ENCODE measurements around the gene SHC2. TPM values are rescaled to one million over a fixed set of nuclear protein-coding genes. Genes with fewer than 3 reads are reported as not detected.
"Not testable (repeated sequence)": the region's sequence is repeated elsewhere in the genome, so short reads cannot be mapped to it uniquely, and the experiment has no call there.

The SHC2 gene
- polyA plus RNA-seq, 4 donors: 22.9 to 44.9 (median 38.6) TPM

DNA sequence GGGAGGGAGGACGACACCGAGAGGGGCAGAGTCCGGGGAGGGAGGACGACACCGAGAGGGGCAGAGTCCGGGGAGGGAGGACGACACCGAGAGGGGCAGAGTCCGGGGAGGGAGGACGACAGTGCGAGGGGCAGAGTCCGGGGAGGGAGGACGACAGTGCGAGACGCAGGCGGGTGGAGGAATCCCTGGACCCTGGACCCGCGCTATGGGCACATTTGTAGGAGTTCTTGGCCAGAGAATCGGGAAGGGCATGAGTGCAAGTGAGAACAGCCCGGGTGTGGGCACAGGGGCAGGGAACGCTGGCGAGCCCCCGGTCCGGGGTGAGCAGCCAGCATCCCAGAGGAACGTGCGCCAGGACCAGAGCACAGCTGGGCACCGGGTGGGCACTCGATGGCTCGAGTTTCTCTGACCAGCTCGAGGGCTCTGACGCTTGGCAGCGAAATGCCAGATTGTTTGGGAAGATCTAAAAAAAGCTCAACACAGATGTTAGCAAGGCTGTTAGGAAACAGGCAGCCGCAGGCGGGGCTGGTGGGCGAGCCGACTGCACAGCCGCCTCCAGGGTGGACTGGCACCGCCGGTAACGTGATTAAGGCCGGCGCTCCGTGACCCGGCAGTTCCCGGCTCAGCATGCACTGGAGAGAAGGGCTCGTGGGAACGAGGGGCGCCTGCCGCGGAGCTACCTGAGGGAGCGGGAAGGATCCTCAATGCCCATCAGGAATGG lies 33.9 kb downstream of the SHC2 start:
- no peak for DNase-seq (ENCODE audit: low read depth in 4 of 4, low spot score in 2 of 4)

DNA sequence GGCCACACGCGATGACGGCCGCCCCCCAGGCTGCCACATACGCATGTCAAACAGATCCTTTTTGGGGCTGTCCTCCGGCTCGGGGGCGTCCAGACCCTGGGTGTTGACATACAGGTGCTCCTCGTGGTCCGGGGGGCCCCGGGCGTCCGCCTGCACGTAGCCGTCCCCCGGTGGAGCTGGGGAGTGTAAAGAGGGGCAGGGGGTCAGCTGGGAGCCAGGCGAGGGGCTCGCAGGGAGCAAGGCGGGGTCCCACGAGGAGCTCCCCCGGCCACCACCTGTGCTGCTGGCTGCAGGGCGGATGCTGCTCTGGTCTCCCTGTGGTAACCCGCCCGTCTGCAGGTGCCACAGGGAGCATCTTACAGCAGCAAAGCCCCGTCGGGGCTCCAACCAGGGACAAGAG lies 35.8 kb downstream of the SHC2 start:
- DNase-seq (ENCODE audit: low read depth in 4 of 4, low spot score in 2 of 4): no peak

GRCh38 chr19:424546-424945 lies 36.3 kb downstream of the SHC2 start:
- no peak for DNase-seq (ENCODE audit: low read depth in 4 of 4, low spot score in 2 of 4)

GRCh38 chr19:423691-424466 lies 37.0 kb downstream of the SHC2 start:
- no peak for DNase-seq (ENCODE audit: low read depth in 4 of 4, low spot score in 2 of 4)

GRCh38 chr19:422917-423226 lies 38.0 kb downstream of the SHC2 start:
- DNase-seq (ENCODE audit: low read depth in 4 of 4, low spot score in 2 of 4): not testable (repeated sequence)

DNA sequence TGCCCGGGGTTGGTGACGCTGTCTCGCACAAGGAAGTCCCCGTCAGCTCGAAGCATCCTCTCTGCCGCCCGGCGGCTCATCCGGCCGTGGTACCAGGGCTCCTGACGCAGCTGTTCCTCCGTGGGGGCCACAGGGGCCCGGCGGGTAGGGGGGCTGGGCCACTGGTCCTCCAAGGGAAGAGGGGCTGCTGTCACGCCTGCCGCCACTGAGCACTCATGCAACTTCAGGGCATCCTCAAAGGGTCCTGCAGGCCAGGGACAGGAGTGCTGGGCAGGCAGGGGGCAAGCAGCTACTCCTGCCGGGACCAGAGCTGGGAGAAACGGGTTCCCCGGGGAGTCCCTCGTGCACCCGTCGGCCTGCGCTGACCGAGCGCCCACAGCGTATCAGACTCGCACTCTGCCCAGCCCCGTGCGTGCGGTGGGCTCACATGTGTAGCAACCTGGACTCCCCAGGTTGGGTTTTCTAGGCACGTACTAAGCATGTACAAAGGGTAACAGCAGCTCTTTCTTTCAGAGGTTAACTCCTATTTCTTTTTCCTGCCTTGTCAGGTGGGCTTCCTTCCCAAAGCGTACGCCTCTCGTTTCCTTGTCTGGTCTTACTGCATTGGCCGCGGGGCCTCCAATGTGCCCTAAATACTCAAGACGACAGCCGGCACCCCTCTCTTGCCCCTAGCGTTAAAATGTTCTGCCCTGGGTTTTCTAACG lies 38.5 kb downstream of the SHC2 start:
- no peak for DNase-seq (ENCODE audit: low read depth in 4 of 4, low spot score in 2 of 4)

DNA sequence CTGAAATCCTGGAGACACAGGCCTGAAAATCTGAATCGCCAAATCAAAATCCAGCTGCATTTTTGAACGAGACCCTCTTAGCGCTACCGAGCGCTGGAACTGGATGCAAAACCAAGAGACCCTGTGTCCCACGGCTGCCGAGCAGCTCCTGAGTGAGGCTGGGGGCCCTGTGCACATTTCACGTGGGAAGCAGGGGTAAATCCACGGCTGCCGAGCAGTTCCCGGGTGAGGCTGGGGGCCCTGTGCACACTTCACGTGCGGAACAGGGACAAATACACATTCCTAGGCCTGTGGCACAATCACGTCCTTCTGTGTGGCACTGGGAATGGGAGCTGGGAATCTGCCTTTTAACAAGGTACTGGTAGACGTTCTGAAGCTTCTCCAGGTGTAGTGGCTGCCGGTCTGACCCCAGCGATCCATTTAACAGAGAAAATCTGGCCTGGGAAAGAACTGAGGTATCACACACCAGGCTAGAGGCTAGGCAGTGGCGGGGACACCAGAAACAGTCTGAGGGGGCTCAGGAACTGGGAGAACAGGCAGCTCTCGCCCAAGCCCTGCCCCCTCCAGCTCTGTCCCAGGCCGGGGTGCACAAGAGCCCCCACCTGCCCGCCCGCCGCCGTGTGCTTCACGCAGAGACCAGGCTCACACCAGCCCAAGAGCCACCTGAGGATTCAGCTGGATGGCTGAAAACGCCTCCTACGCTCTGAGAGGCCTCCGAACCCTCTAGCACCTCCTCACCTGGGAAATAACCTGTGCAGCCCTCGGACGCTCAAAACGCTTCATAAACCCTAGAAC lies 40.9 kb downstream of the SHC2 start:
- no peak for DNase-seq (ENCODE audit: low read depth in 4 of 4, low spot score in 2 of 4)

DNA sequence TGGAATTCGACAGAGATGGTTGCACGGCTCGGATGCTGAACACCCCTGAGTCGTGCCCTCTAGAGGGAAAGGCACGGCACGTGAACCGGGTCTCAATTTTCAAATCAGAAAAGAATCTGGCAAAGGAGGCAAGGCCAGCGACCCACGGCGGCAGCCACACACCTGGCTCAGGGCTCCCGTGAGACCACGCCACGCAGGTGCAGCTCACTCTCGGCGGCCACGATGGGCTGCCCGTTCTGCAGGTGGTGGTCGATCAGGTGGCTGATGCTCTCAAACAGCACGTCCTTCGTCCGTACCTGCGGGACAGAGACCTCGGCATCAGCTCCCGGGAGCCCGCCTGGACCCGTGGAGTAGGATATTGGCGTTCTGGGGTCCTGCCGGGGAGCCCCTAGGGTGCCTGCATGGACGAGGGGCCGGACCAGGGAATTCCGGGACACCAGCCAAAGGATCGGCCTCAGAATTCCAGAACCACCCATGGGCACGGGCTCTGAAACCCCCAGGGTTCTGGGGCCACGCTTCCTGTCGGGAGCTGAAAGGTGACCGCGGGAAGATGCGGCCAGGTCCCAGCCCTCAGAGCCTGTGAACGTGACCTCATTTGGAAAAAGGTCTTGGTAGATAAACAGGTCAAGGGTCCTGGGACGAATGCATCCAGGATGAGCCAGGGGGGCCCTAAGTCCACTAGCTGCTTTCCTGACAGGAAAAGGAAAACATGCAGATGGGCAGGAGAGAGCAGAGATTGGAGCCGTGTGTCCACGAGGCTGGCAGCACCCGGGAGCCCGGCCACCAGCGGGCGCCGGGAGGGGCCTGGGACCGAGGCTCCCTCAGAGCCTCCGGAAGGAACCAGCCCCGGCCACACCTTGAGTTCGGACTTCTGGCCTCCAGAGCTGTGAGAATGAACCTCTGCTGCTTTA lies 41.8 kb downstream of the SHC2 start:
- DNase-seq (ENCODE audit: low read depth in 4 of 4, low spot score in 2 of 4): no peak

- DNase-seq (ENCODE audit: low read depth in 4 of 4, low spot score in 2 of 4): no peak
Measured at GRCh38 chr19:416416-416815, 44.4 kb downstream of the SHC2 start.

- no peak for DNase-seq (ENCODE audit: low read depth in 4 of 4, low spot score in 2 of 4)
Measured at GRCh38 chr19:415292-415691, 45.5 kb downstream of the SHC2 start.

DNA sequence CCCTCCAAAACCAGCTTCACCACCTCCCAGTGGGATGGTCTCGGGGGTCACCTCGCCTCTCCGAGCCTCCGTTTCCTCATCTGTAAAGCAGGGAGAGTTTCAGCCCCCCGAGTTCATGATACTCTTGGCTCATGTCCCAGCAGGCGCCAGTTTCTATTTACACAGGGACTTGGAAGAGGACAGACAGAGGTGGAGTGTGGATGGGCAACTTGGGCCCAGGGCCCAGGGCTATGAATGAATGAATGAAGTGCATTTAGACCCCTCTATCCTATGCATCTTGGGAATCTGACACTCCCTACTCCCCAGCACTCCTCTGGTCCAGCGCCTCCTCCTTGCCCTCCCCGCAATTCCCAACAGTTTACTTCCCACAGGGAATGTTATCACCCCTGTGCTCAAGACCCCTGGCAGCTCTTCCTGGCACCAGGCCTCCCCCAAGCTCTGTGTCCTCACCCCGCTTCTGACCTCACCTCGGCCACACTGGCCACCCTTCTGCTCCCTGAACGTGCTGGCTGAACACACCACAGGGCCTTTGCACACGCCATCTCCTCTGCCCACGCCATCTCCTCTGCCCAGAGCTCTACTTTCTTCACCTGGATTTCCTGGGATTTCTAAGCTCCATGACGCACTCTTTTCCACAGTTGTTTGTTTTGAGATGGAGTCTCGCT lies 46.9 kb downstream of the SHC2 start:
- no peak for DNase-seq (ENCODE audit: low read depth in 4 of 4, low spot score in 2 of 4)

DNA sequence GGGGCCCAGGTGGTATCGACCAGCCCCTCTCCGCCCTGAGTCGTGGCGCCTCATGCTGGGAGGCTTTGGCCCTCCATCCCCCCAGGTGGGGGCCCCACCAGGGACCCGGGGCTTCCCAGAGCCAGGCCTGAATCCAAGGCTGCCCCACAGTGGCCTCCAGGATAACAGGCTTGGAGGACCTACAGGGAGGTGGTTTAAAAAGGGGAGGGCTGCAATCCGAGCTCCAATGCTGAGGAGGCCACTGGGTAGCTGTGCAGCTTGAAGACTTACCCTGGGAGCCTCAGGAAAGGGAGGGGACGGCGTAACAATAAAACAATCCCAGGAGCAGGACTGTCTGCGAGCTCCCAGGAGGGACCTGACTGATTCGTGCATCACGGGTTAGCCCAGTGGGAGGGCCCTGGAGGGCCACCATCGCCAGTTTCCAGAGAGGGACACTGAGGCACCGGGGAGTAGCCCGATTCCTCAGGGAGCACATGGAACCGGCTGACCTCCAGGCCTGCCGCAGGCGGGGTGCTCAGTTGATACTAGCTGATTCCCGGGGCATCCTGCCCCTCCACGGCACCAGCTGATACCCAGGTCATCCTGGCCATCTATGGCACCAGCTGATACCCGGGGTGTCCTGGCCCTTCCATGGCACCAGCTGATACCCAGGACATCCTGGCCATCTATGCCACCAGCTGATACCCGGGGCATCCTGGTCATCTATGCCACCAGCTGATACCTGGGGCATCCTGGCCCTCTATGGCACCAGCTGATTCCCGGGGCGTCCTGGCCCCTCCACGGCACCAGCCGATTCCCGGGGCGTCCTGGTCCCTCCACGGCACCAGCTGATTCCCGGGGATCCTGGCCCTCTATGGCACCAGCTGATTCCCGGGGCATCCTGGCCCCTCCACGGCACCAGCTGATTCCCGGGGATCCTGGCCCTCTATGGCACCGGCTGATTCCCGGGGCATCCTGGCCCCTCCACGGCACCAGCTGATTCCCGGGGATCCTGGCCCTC lies 48.2 kb downstream of the SHC2 start:
- DNase-seq (ENCODE audit: low read depth in 4 of 4, low spot score in 2 of 4): no peak

- no peak for DNase-seq (ENCODE audit: low read depth in 4 of 4, low spot score in 2 of 4)
Measured at GRCh38 chr19:411723-412355, 49.0 kb downstream of the SHC2 start.

GRCh38 chr19:411121-411722 lies 49.6 kb downstream of the SHC2 start:
- DNase-seq (ENCODE audit: low read depth in 4 of 4, low spot score in 2 of 4): not testable (repeated sequence)

DNA sequence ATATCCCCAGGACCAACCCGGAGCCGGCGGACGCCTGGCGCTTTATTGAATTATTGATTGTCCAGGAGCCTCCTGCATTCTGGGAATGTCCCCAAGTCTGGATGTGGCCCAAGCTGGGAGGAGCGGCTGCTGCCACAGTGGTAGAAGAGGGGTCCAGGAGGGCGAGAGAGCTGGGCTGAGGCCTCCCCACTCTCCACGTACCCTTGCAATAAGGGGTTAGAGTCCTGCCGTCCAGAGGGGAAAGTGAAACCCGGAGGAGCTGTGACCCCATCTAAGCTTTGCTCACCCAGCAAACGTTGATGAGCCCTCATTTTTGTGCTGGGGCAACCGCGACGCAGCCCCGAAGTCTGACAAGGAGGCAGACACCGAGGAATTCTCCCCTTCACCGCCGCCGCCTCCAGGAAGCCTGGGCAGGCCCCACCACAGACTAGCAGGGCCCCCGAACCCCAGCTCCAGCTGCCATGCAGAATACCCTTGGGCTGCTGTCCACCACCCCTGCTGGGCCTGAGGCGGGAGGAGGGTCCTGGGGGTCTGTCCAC lies 50.5 kb downstream of the SHC2 start:
- DNase-seq (ENCODE audit: low read depth in 4 of 4, low spot score in 2 of 4): no peak

GRCh38 chr19:409516-410242 lies 51.2 kb downstream of the SHC2 start:
- DNase-seq (ENCODE audit: low read depth in 4 of 4, low spot score in 2 of 4): no peak

All from left renal cortex interstitium (tissue), 4 donors.